ENCODE data around the gene BRSK2.

The BRSK2 gene

DNA sequence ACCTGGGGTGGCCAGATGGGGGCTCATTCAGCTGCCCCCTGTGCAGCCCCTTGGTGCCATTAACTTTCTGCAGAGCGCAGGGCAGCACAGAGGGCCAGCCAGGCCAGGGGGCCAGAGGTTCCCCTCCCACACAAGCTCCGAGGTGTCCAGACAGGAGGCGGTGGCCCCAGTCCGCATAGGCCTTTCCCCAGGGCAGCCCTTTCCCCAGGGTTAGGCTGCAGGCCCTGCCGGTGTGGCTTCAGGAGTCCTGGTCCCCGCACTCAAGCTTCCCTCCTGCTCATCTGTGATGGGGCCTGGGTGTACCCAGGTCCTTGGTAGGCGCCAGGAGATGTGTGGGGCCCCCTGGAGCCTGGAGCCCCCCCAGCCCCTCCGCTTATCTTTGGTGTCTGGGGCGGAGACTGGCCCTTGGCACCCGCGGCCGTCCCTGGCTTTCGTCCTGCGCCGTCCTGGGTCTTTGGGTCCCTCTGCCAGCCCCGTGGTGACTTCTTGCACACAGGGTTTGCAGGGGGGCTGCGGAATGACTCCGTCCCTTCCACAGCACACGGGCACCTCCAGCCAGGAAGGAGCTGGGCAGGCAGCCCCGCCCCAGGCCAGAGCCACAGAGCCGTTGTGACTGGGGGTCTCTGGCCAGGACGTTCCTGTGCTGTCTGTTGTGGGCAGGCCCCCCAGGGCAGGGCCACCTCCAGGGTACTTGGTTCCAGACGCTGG lies 8.9 kb downstream of the BRSK2 start:
- no peak overlapping the region for H3K27ac ChIP-seq
- no peak overlapping the region for H3K4me3 ChIP-seq
- DNase-seq (ENCODE audit: low spot score) = no peak
- TF ChIP-seq, protein P1, sequence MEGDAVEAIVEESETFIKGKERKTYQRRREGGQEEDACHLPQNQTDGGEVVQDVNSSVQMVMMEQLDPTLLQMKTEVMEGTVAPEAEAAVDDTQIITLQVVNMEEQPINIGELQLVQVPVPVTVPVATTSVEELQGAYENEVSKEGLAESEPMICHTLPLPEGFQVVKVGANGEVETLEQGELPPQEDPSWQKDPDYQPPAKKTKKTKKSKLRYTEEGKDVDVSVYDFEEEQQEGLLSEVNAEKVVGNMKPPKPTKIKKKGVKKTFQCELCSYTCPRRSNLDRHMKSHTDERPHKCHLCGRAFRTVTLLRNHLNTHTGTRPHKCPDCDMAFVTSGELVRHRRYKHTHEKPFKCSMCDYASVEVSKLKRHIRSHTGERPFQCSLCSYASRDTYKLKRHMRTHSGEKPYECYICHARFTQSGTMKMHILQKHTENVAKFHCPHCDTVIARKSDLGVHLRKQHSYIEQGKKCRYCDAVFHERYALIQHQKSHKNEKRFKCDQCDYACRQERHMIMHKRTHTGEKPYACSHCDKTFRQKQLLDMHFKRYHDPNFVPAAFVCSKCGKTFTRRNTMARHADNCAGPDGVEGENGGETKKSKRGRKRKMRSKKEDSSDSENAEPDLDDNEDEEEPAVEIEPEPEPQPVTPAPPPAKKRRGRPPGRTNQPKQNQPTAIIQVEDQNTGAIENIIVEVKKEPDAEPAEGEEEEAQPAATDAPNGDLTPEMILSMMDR (IDR thresholded peaks at IDR 0.05) = no peak

DNA sequence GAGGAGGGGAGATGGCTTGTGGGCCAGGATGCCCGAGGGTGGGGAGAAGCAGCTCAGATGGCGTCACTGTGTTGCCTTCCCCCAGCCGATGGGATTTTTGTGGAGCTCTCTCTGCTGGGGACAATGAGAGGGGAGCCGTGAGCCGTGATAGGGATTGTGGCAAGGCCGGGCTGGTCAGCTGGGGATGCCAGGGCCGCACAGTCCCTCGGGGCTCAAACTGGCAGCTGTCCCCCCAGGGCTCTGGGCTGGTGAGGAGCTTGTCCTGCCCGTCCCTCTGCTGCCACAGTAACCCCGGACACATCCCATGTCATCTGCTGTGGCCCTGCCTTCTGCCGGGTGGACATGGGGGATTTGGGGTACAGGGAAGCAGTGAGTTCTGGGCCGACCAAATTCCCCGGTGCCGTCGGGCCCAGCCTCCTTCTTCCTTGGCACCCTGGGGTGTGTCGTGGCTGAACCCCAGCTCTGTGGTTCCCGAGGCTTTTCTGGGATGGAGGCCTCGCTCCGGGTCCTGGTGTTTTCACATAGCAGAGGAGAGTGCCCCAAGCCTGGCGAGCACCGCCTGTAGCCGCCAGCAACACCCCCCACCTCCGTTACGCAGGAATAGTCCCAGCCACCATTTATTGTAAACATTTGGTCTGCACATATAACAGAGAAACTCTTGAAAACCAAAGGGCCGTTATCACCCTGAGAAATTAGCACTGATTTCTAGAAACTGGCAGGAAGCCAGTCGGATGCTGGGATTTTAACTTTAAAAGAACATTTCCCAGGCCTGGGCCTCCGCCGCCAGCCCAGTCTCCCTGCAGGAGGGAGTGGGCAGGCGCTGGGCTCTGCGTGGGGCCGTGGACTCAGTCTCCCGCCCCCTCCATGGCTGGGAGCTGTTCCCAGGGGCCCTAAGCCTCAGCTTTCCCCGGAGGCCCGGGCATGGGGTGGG lies 9.9 kb downstream of the BRSK2 start:
- no peak for DNase-seq (ENCODE audit: low spot score)
- no peak overlapping the region for H3K27ac ChIP-seq
- TF ChIP-seq, protein P1 (IDR thresholded peaks at IDR 0.05) = no peak
- H3K4me3 ChIP-seq = no peak overlapping the region

DNA sequence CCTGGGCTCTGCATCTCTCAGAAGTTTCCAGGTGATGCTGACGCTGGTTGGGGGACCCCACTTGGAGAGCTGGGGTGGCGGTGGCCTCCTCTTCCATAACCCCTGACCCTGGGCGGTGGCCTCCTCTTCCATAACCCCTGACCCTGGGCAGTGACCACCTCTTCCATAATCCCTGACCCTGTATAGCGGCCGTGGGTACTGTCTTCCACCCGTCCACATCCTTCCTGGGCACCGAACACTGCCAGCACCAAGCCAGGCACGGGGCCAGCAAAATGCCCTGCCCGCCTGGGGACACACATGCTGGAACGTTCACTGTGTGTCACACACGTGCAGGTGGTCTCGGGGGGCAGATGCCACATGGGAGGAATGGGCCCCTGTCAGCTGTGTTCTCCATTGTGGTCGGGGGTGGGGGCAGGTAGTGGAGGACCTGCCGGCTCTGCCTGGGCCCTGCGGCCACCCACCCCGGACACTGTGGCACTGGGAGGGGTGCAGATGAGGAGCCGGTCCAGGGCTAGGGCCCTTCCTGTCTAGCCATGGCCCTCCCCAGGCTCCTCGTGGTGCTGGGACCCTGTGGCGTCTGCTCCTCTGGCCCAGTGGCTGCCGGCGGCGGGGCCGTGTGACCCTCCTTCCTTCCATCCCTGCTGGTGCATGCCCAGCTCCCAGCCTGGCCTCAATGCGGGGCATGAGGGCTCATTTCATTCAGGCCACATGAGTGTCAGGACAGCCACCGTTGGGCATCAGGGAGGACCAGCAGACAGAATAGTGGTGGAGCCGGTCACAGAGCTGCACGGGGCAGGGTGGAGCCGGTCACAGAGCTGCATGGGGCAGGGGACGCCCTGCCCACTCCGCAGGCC lies 10.8 kb downstream of the BRSK2 start:
- TF ChIP-seq, protein P1 (IDR thresholded peaks at IDR 0.05) = no peak
- Histone ChIP-seq H3K27ac (no peak overlapping the region), H3K4me3 (no peak overlapping the region)
- DNase-seq (ENCODE audit: low spot score) = no peak

DNA sequence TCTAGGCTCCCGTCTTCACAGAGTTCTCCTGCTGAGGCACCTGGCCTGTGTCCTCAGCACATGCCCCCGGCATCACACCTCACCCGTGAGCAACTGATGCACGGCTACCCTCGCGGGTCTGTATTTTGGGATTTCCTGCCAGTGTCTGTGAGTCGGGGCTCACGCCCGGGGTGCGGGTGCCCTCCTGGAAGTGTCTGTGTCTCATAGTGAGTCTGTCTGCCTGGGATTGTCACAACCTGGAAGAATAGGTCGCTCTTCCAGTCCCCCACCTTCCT lies 11.4 kb downstream of the BRSK2 start:
- TF ChIP-seq, protein P1 (IDR thresholded peaks at IDR 0.05) = no peak
- Histone ChIP-seq H3K27ac (no peak overlapping the region), H3K4me3 (no peak overlapping the region)
- DNase-seq (ENCODE audit: low spot score) = no peak

DNA sequence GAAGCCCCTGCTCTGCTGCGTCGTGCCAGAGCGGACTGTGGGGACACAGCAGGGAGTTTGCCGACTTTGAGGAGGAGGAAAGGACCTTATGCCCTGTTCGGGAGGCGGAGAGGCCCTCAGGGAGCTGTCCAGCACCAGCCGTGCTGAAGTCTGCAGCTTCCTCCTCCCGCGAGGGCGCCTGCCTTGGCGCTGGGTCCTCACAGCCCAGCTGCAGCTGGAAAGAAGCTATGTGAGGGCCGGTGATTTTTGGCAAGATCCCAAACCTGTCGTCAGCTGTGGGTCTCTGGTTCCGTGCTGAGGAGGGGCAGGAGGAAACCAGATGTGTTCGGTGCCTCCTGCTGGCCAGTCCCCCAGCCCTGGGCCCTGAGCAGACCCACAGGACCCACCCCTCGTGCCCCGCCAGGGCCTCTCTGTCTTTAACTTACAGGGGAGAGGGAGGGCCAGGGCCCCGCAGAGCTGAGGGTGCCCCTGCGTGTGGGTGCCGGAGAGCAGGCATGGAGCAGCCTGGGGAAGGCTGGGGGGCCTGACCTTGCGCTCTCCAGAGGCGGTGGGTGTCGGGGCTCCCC lies 12.0 kb downstream of the BRSK2 start:
- Histone ChIP-seq H3K4me3 (no peak overlapping the region), H3K27ac (no peak overlapping the region)
- DNase-seq (ENCODE audit: low spot score) = no peak

DNA sequence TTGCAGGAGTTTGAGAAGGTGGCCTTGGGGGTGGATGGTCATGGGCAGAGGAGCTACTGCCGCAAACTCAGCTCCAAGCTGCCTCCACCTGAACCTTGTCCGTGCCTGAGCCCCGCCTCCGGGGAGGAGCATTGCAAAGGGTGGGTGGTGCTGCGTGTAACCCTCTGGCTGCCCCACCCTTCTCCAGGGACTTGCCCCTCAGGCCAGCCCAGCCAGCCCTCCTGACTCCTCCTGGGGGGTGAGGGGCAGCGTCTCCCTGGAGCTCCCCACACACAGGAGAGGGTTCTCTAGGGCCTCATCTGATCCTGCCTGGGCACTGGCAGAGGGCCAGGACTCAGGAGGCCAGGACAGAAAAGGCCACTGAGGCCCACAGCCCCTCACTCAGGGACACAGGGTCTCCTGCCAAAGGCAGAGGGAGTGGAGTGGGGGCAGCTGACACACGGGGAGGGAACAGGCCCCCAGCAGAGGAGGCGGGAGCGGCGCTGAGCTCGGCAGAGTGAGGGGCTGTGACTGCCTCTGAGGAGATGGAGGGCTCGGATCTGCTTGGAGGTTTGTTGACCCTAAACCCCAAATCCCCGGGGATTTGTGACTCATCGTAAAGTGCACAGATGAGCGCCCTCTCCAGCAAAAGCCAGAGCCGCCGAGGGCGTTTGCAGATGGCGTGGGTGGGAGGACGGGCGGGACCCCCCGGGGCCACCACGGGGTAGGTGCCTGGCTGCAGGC lies 12.8 kb downstream of the BRSK2 start:
- no peak for DNase-seq (ENCODE audit: low spot score)
- H3K27ac ChIP-seq = no peak overlapping the region
- no peak overlapping the region for H3K4me3 ChIP-seq
- TF ChIP-seq, protein P1 (IDR thresholded peaks at IDR 0.05) = no peak

More for the DNA sequence above, 12.0 kb downstream of the BRSK2 start:
- TF ChIP-seq, protein P1 (IDR thresholded peaks at IDR 0.05) = no peak
